ENCODE results near the gene PHYH. TPM values are rescaled to one million over a fixed set of nuclear protein-coding genes. Genes with fewer than 3 reads are reported as not detected.
A peak's percentile ranks its signal among the peaks of the same experiment; 100 is the strongest.
"Not testable (repeated sequence)": the region's sequence is repeated elsewhere in the genome, so short reads cannot be mapped to it uniquely, and the experiment has no call there.

PHYH gene
- total RNA-seq, 4 donors from 2014 or later: 10.9 to 26.6 (median 17.3) TPM

DNA sequence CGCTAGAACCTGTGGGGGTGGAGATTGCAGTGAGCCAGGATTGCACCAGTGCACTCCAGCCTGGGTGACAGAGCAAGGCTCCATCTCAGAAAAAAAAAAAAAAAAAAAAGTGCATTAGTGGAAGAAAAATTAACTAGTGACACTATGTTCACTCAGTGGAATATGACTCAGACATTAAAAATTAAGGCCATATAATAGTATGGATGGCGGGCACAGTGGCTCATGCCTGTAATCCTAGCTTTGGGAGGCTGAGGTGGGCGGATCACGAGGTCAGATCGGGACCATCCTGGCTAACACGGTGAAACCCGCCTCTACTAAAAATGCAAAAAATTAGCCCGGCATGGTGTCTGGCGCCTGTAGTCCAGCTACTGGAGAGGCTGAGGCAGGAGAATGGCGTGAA, 3.4 kb downstream of the PHYH start:
- intact Hi-C loops (cut with DNase I; ENCODE audit: low total_unique reads): no loop called here
- TF ChIP-seq POLR2A (IDR thresholded peaks at IDR 0.05): no peak
- no peak for TF ChIP-seq CTCF (IDR thresholded peaks at IDR 0.05)
- WGBS, 2 donors: 88 to 97% methylated on average over 10 of the region's 10 CpGs
- H3K4me3 ChIP-seq (ENCODE audit: low read depth, poor library complexity, severe bottlenecking): no peak overlapping the region
- DNase-seq (ENCODE audit: low spot score in 2 of 2): peak in 1 of 2 donors; percentile 68

DNA sequence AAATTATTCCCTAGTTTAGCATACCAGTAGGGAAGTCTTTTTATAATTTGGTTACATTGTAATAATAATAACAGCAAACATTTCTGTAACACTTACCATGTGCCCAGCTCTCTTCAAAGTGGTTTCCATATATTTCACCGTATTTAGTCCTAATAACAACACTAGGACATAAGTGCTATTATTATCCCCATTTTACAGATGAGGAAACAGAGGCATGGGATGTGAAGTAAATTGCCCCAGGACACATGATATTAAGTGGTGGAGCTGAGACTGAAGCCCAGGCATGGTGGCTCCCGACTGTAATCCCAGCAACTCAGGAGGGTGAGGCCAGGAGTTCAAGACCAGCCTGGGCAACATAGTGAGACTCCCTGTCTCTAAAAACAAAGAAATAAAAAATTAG, 5.1 kb downstream of the PHYH start:
- intact Hi-C loops (cut with DNase I; ENCODE audit: low total_unique reads): no loop called here
- no peak overlapping the region for H3K4me3 ChIP-seq (ENCODE audit: low read depth, poor library complexity, severe bottlenecking)
- TF ChIP-seq POLR2A (IDR thresholded peaks at IDR 0.05) (no peak), CTCF (IDR thresholded peaks at IDR 0.05) (no peak)
- WGBS, 2 donors: 92 to 100% methylated on average over 2 of the region's 2 CpGs
- peak in 1 of 2 donors; percentile 12 for DNase-seq (ENCODE audit: low spot score in 2 of 2)

GRCh38 chr10:13291821-13292773, 7.8 kb downstream of the PHYH start:
- no peak overlapping the region for H3K4me3 ChIP-seq (ENCODE audit: low read depth, poor library complexity, severe bottlenecking)
- intact Hi-C loops (cut with DNase I; ENCODE audit: low total_unique reads): no loop called here
- no peak for TF ChIP-seq CTCF (IDR thresholded peaks at IDR 0.05)
- no peak for TF ChIP-seq POLR2A (IDR thresholded peaks at IDR 0.05)
- 94 to 95% methylated on average over 19 of the region's 19 CpGs for WGBS, 2 donors
- peak in 1 of 2 donors; percentile 59 for DNase-seq (ENCODE audit: low spot score in 2 of 2)

- 92 to 96% methylated on average over 4 of the region's 4 CpGs for WGBS, 2 donors
- no peak for DNase-seq (ENCODE audit: low spot score in 2 of 2)
- TF ChIP-seq POLR2A (IDR thresholded peaks at IDR 0.05) (no peak), CTCF (IDR thresholded peaks at IDR 0.05) (no peak)
- H3K4me3 ChIP-seq (ENCODE audit: low read depth, poor library complexity, severe bottlenecking): no peak overlapping the region
- intact Hi-C loops (cut with DNase I; ENCODE audit: low total_unique reads): no loop called here
Observed at GRCh38 chr10:13291061-13291460, 8.8 kb downstream of the PHYH start.

DNA sequence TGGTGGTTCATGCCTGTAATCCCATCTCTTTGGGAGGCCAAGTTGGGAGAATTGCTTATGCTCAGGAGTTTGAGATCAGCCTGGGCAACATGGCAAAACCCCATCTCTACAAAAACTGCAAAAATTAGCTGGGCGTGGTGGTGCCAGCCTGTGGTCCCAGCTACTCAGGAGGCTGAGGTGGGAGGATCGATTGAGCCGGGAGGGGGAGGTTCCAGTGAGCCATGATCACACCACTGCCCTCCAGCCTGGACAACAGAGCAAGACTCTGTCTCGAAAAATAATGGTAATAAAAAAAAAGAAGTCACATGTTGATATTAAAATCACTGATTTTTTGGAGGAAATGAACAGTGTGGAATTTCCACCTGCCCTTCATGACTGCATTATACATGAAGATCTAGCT, 15.8 kb downstream of the PHYH start:
- no peak overlapping the region for H3K4me3 ChIP-seq (ENCODE audit: low read depth, poor library complexity, severe bottlenecking)
- TF ChIP-seq POLR2A (IDR thresholded peaks at IDR 0.05) (no peak), CTCF (IDR thresholded peaks at IDR 0.05) (no peak)
- intact Hi-C loops (cut with DNase I; ENCODE audit: low total_unique reads): no loop called here
- DNase-seq (ENCODE audit: low spot score in 2 of 2): no peak
- WGBS, 2 donors: 90 to 96% methylated on average over 4 of the region's 4 CpGs

GRCh38 chr10:13282348-13282747, 17.5 kb downstream of the PHYH start:
- DNase-seq (ENCODE audit: low spot score in 2 of 2): not testable (repeated sequence)
- WGBS, 2 donors: 86 to 94% methylated on average over 6 of the region's 6 CpGs

More at GRCh38 chr10:13282348-13282747, 17.5 kb downstream of the PHYH start:
- intact Hi-C loops (cut with DNase I; ENCODE audit: low total_unique reads); H3K4me3 ChIP-seq (ENCODE audit: low read depth, poor library complexity, severe bottlenecking): not testable (repeated sequence)
